IMR-90 (cell line): ENCODE results near the gene DGKG. TPM values are rescaled to one million over a fixed set of nuclear protein-coding genes. Genes with fewer than 3 reads are reported as not detected.

Source experiments
- ATAC-seq: fragments of 200-7000 bp; cut with Tn5 transposase; 2 replicates; pipeline ENCODE4 v1.9.1; 2020; ENCODE audit warnings: low read depth, mild to moderate bottlenecking, moderate library complexity
- BruUV-seq: library from RNA; stranded (reverse); fragments of 400-500 nt; replicated peaks from 2 replicates; lab custom pipeline; 2021; lab: Mats Ljungman, UMichigan
- CTCF ChIA-PET: fragments of 300-600 bp; formaldehyde crosslinking; extraction: SDS; loops from one replicate; lab custom pipeline; 2021; ENCODE audit warnings: antibody characterized with exemption; lab: Yijun Ruan, JAX
- POLR2A ChIA-PET: fragments of 300-600 bp; sonication (Branson Sonifier 250); formaldehyde crosslinking; loops from one replicate; lab custom pipeline; 2022; ENCODE audit warnings: antibody characterized with exemption; ENCODE audit not compliant: unreplicated experiment; lab: Charles Lee
- DNase-seq: peaks from one replicate; pipeline ENCODE4 v3.0.0; 2013
- H2AFZ ChIP-seq: replicated peaks from 2 replicates; pipeline ENCODE3; 2013; ENCODE audit warnings: low read length, mild to moderate bottlenecking; ENCODE audit not compliant: poor library complexity
- H2AK5ac ChIP-seq: 2 replicates; pipeline ENCODE4 v1.6.1; 2013; ENCODE audit warnings: low read depth, low read length, inconsistent platforms
- H2AK9ac ChIP-seq: replicated peaks from 2 replicates; pipeline ENCODE3; 2013; ENCODE audit warnings: mild to moderate bottlenecking, low read depth, low read length, moderate library complexity; ENCODE audit not compliant: poor library complexity
- H2BK120ac ChIP-seq: 2 replicates; pipeline ENCODE4 v1.6.1; 2013; ENCODE audit warnings: low read depth, low read length, inconsistent platforms
- H2BK15ac ChIP-seq: 3 replicates; pipeline ENCODE4 v1.6.1; 2013; ENCODE audit warnings: low read depth, low read length, inconsistent platforms
- H2BK20ac ChIP-seq: 2 replicates; pipeline ENCODE4 v1.6.1; 2013; ENCODE audit warnings: low read depth, mild to moderate bottlenecking, inconsistent platforms, low read length, moderate library complexity
- H2BK5ac ChIP-seq: 2 replicates; pipeline ENCODE4 v1.6.1; 2013; ENCODE audit warnings: mild to moderate bottlenecking, low read depth, low read length, inconsistent platforms; ENCODE audit not compliant: poor library complexity, severe bottlenecking
- H3K14ac ChIP-seq: replicated peaks from 2 replicates; pipeline ENCODE4 v1.6.1; 2013; ENCODE audit warnings: low read depth, low read length, inconsistent platforms
- H3K18ac ChIP-seq: 2 replicates; pipeline ENCODE4 v1.6.1; 2013; ENCODE audit warnings: low read depth, low read length, control low read depth
- H3K23ac ChIP-seq: 2 replicates; pipeline ENCODE4 v1.6.1; 2013; ENCODE audit warnings: low read depth, low read length, inconsistent platforms
- H3K27ac ChIP-seq: 2 replicates; pipeline ENCODE4 v1.5.1; 2013; ENCODE audit warnings: mild to moderate bottlenecking, control low read depth, low read length; ENCODE audit not compliant: insufficient read depth
- H3K27me3 ChIP-seq: 2 replicates; pipeline ENCODE4 v1.6.1; 2013; ENCODE audit warnings: low read length; ENCODE audit not compliant: control insufficient read depth, insufficient read depth
- H3K36me3 ChIP-seq: 2 replicates; pipeline ENCODE4 v1.6.1; 2013; ENCODE audit warnings: low read length, mixed read lengths; ENCODE audit not compliant: control insufficient read depth, insufficient read depth
- H3K4ac ChIP-seq: 2 replicates; pipeline ENCODE4 v1.6.1; 2013; ENCODE audit warnings: low read depth, low read length, inconsistent platforms
- H3K4me1 ChIP-seq: 2 replicates; pipeline ENCODE4 v1.6.1; 2013; ENCODE audit warnings: low read length, mixed read lengths; ENCODE audit not compliant: control insufficient read depth, insufficient read depth
- H3K4me2 ChIP-seq: 2 replicates; pipeline ENCODE4 v1.6.1; 2013; ENCODE audit warnings: low read depth, mild to moderate bottlenecking, control low read depth, low read length, moderate library complexity
- H3K4me3 ChIP-seq: 2 replicates; pipeline ENCODE4 v1.5.1; 2013; ENCODE audit warnings: low read depth, mild to moderate bottlenecking, control low read depth, low read length, moderate library complexity; ENCODE audit not compliant: insufficient read depth
- H3K56ac ChIP-seq: 2 replicates; pipeline ENCODE4 v1.6.1; 2013; ENCODE audit warnings: low read length, inconsistent platforms; ENCODE audit not compliant: insufficient read depth; ENCODE audit errors: extremely low read depth
- H3K79me1 ChIP-seq, 2 experiments: 2 replicates each; pipeline ENCODE4 v1.6.1; 2013; ENCODE audit warnings: low read length in 2 of 2, inconsistent platforms in 1 of 2, low read depth in 1 of 2
- H3K9ac ChIP-seq: 2 replicates; pipeline ENCODE4 v1.6.1; 2013; ENCODE audit warnings: low read depth, low read length, control low read depth
- H3K9me1 ChIP-seq: 2 replicates; pipeline ENCODE4 v1.6.1; 2013; ENCODE audit warnings: low read length, inconsistent platforms; ENCODE audit not compliant: insufficient read depth
- H3K9me3 ChIP-seq: 2 replicates; pipeline ENCODE4 v1.6.1; 2013; ENCODE audit warnings: low read length; ENCODE audit not compliant: control insufficient read depth, insufficient read depth
- H4K20me1 ChIP-seq: 2 replicates; pipeline ENCODE4 v1.6.1; 2013; ENCODE audit warnings: low read length, inconsistent platforms; ENCODE audit not compliant: insufficient read depth
- H4K5ac ChIP-seq: 2 replicates; pipeline ENCODE4 v1.6.1; 2013; ENCODE audit warnings: mild to moderate bottlenecking, low read depth, low read length, control low read depth
- H4K8ac ChIP-seq, 2 experiments: 2 replicates each; pipeline ENCODE4 v1.6.1; 2013; ENCODE audit warnings: low read depth in 2 of 2, low read length in 2 of 2, control low read depth in 1 of 2, inconsistent platforms in 1 of 2
- H4K91ac ChIP-seq: 2 replicates; pipeline ENCODE4 v1.6.1; 2013; ENCODE audit warnings: low read depth, low read length, inconsistent platforms; ENCODE audit not compliant: insufficient read depth
- BHLHE40 ChIP-seq: fragments of 150-350 bp; IDR thresholded peaks from 2 replicates; pipeline ENCODE4 v1.6.1; 2016; ENCODE audit warnings: mild to moderate bottlenecking, low read depth, low read length
- CEBPB ChIP-seq: IDR thresholded peaks from 2 replicates; pipeline ENCODE4 v1.6.1; 2012; ENCODE audit warnings: low read depth, low read length, improper control_type of control experiment
- CHD1 ChIP-seq: IDR thresholded peaks from 2 replicates; pipeline ENCODE4 v1.6.1; 2012; ENCODE audit warnings: low read depth, low read length, improper control_type of control experiment
- FOS ChIP-seq: fragments of 150-350 bp; IDR thresholded peaks from 2 replicates; pipeline ENCODE4 v1.6.1; 2016; ENCODE audit warnings: low read depth, low read length
- MAFK ChIP-seq: IDR thresholded peaks from 2 replicates; pipeline ENCODE4 v1.6.1; 2012; ENCODE audit warnings: low read depth, low read length, improper control_type of control experiment
- MAZ ChIP-seq: IDR thresholded peaks from 2 replicates; pipeline ENCODE4 v1.6.1; 2012; ENCODE audit warnings: low read depth, mild to moderate bottlenecking, low read length, improper control_type of control experiment, moderate library complexity, borderline replicate concordance
- MXI1 ChIP-seq: IDR thresholded peaks from 2 replicates; pipeline ENCODE4 v1.6.1; 2012; ENCODE audit warnings: low read depth, mild to moderate bottlenecking, low read length, moderate library complexity, borderline replicate concordance
- NFE2L2 ChIP-seq: fragments of 150-350 bp; IDR thresholded peaks from 2 replicates; pipeline ENCODE4 v1.6.1; 2016; ENCODE audit warnings: low read depth, mild to moderate bottlenecking, low read length
- POLR2A ChIP-seq: IDR thresholded peaks from 2 replicates; pipeline ENCODE4 v1.6.1; 2012; ENCODE audit warnings: mild to moderate bottlenecking, low read depth, low read length
- RCOR1 ChIP-seq: IDR thresholded peaks from 2 replicates; pipeline ENCODE4 v1.6.1; 2012; ENCODE audit warnings: mild to moderate bottlenecking, low read length, improper control_type of control experiment; ENCODE audit not compliant: insufficient replicate concordance
- RFX5 ChIP-seq: IDR thresholded peaks from 2 replicates; pipeline ENCODE4 v1.8.0; 2012; ENCODE audit warnings: low read depth, mild to moderate bottlenecking, low read length, moderate library complexity
- WGBS, 2 experiments: methylation state at CpG; one replicate each; pipeline versions ENCODE4 v1.1.5 to v1.1.7; 2013; ENCODE audit warnings: missing lambda C conversion rate in 2 of 2; ENCODE audit not compliant: insufficient read length in 1 of 2; ENCODE audit errors: extremely low coverage in 2 of 2; 5-methylcytosine and 5-hydroxymethylcytosine counted together
- dilution Hi-C: fragments of 300-500 bp; cut with HindIII; formaldehyde crosslinking; loops from one replicate; pipeline ENCODE4 v1.14.3; 2018; ENCODE audit warnings: low sequenced_read_pairs; ENCODE audit not compliant: unreplicated experiment
- in situ Hi-C: fragments of 300-500 bp; cut with MboI; formaldehyde crosslinking; loops from 3 replicates; pipeline ENCODE4 v1.14.3; 2019; ENCODE audit warnings: low sequenced_read_pairs, inconsistent platforms, mixed read lengths
- intact Hi-C: fragments of 100-400 bp; cut with micrococcal nuclease; formaldehyde crosslinking; loops from 2 replicates; pipeline ENCODE4 v1.10.0; 2022
- polyA plus RNA-seq, 3 experiments: library from polyadenylated mRNA; depleted of rRNA; stranded (reverse); fragments of >200 nt; gene quantifications; 2 replicates each; pipeline ENCODE4 v1.2.3, GENCODE V29; 2012; ENCODE audit warnings: low replicate concordance in 1 of 3
- total RNA-seq: library from RNA; depleted of rRNA; stranded (reverse); fragments of >200 nt; gene quantifications from 2 replicates; pipeline ENCODE4 v1.2.3, GENCODE V29; 2012
- TF ChIP-seq, protein P1 (sequence below): conservative IDR thresholded peaks from 2 replicates; pipeline ENCODE4 v1.5.1; 2012; ENCODE audit warnings: mild to moderate bottlenecking, low read depth, low read length, improper control_type of control experiment
- TF ChIP-seq, protein P2 (sequence below): fragments of 150-350 bp; IDR thresholded peaks from 2 replicates; pipeline ENCODE4 v1.6.1; 2016; ENCODE audit warnings: low read depth, mild to moderate bottlenecking, low read length, moderate library complexity, borderline replicate concordance
- TF ChIP-seq, protein P3 (sequence below): fragments of 150-350 bp; IDR thresholded peaks from 2 replicates; pipeline ENCODE4 v1.6.1; 2017; ENCODE audit warnings: mild to moderate bottlenecking, antibody characterized with exemption, low read length, low read depth

DGKG gene
- total and polyA plus RNA-seq, 2 of the 4 experiments (the other 2 are of a cell fraction) = 1.2 to 4.1 TPM

DNA sequence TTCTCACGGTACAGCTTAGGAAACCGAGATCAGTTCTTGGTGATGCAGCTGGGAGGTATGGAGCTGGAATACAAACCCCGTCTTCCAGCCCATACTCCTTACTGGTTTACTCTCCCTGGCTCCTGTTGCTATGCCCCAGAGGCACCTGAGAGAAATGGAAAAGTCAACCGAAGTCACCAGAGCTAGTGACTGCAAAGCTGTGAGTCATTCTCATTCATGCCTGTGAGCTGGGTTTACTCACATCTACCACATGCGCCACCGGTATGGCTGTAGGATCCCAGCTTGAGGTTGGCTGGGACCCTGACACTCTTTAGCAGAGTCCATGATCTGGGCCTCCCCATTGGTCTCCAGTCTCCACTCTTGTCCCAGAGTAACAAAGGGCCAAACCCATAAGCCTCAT is 141.7 kb downstream of the DGKG start:
- Histone ChIP-seq H3K9me3 (no peaks in the 10 kb centered on the region), H3K4me3 (no peak overlapping the region), H3K4me1 (no peaks in the 10 kb centered on the region), H2BK5ac (no peak overlapping the region), H3K79me1 (no peaks in the 10 kb centered on the region), H3K27ac (no peak overlapping the region), H4K5ac (no peak overlapping the region), H2BK15ac (no peak overlapping the region), H3K4me2 (no peak overlapping the region), H4K20me1 (no peaks in the 10 kb centered on the region), H2BK20ac (no peak overlapping the region), H3K4ac (no peak overlapping the region), H3K9ac (no peak overlapping the region), H3K27me3 (peaks cover 25% of the 10 kb centered on the region), H3K23ac (no peak overlapping the region), H3K14ac (no peak overlapping the region), H3K18ac (no peak overlapping the region), H3K56ac (no peak overlapping the region), H2AK9ac (no peak overlapping the region), H3K36me3 (no peaks in the 10 kb centered on the region), H2AK5ac (no peak overlapping the region), H2BK120ac (no peak overlapping the region), H2AFZ (no peak overlapping the region), H3K9me1 (no peaks in the 10 kb centered on the region), H4K91ac (no peak overlapping the region), H4K8ac (no peak overlapping the region)
- in situ Hi-C loops = no loop called here
- POLR2A ChIA-PET = no interaction called here
- dilution Hi-C loops = no loop called here
- DNase-seq (no peak), ATAC-seq (no peak)
- intact Hi-C loops = no loop called here
- TF ChIP-seq CHD1 = no peak
- TF ChIP-seq RFX5 = no peak
- TF ChIP-seq POLR2A = no peak
- TF ChIP-seq, protein P1, sequence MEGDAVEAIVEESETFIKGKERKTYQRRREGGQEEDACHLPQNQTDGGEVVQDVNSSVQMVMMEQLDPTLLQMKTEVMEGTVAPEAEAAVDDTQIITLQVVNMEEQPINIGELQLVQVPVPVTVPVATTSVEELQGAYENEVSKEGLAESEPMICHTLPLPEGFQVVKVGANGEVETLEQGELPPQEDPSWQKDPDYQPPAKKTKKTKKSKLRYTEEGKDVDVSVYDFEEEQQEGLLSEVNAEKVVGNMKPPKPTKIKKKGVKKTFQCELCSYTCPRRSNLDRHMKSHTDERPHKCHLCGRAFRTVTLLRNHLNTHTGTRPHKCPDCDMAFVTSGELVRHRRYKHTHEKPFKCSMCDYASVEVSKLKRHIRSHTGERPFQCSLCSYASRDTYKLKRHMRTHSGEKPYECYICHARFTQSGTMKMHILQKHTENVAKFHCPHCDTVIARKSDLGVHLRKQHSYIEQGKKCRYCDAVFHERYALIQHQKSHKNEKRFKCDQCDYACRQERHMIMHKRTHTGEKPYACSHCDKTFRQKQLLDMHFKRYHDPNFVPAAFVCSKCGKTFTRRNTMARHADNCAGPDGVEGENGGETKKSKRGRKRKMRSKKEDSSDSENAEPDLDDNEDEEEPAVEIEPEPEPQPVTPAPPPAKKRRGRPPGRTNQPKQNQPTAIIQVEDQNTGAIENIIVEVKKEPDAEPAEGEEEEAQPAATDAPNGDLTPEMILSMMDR = no peak
- TF ChIP-seq CEBPB = no peak
- TF ChIP-seq FOS = no peak
- no peak for TF ChIP-seq MXI1
- no peak for TF ChIP-seq BHLHE40
- TF ChIP-seq MAZ = no peak
- TF ChIP-seq RCOR1 = no peak
- TF ChIP-seq, protein P2, sequence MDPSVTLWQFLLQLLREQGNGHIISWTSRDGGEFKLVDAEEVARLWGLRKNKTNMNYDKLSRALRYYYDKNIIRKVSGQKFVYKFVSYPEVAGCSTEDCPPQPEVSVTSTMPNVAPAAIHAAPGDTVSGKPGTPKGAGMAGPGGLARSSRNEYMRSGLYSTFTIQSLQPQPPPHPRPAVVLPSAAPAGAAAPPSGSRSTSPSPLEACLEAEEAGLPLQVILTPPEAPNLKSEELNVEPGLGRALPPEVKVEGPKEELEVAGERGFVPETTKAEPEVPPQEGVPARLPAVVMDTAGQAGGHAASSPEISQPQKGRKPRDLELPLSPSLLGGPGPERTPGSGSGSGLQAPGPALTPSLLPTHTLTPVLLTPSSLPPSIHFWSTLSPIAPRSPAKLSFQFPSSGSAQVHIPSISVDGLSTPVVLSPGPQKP = no peak
- TF ChIP-seq, protein P3, sequence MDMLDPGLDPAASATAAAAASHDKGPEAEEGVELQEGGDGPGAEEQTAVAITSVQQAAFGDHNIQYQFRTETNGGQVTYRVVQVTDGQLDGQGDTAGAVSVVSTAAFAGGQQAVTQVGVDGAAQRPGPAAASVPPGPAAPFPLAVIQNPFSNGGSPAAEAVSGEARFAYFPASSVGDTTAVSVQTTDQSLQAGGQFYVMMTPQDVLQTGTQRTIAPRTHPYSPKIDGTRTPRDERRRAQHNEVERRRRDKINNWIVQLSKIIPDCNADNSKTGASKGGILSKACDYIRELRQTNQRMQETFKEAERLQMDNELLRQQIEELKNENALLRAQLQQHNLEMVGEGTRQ = no peak
- no peak for TF ChIP-seq MAFK
- no peak for TF ChIP-seq NFE2L2
- 83% methylated on average over 3 of the region's 6 CpGs; no CpG with 5 or more reads in 1 of the 2 experiments for WGBS, 2 experiments
- BruUV-seq = no TSS peak
- CTCF ChIA-PET = interaction anchor here (0.6 kb wide), 1 partner anchor 26 kb away, joined by 5 read pairs; no protein-coding TSS in a partner anchor
